Testis (tissue), 2 donors: ENCODE measurements around the gene MECR.
A peak's percentile ranks its signal among the peaks of the same experiment; 100 is the strongest.

Experiments
- POLR2A ChIP-seq: fragments of 450-650 bp; IDR thresholded peaks from one replicate; pipeline ENCODE4 v1.6.1; 2017; ENCODE audit warnings: antibody characterized with exemption, mild to moderate bottlenecking, moderate library complexity
- TF ChIP-seq, protein P1 (sequence below), 3 experiments: fragments of 450-650 bp in 2 of 3; fragments of 200-600 bp in 1 of 3; sonication (generic) in 1 of 3; IDR thresholded peaks; one replicate each; pipeline ENCODE4 v1.5.1; 2016 to 2019; ENCODE audit warnings: antibody characterized with exemption in 3 of 3, mild to moderate bottlenecking in 2 of 3, moderate library complexity in 1 of 3

DNA sequence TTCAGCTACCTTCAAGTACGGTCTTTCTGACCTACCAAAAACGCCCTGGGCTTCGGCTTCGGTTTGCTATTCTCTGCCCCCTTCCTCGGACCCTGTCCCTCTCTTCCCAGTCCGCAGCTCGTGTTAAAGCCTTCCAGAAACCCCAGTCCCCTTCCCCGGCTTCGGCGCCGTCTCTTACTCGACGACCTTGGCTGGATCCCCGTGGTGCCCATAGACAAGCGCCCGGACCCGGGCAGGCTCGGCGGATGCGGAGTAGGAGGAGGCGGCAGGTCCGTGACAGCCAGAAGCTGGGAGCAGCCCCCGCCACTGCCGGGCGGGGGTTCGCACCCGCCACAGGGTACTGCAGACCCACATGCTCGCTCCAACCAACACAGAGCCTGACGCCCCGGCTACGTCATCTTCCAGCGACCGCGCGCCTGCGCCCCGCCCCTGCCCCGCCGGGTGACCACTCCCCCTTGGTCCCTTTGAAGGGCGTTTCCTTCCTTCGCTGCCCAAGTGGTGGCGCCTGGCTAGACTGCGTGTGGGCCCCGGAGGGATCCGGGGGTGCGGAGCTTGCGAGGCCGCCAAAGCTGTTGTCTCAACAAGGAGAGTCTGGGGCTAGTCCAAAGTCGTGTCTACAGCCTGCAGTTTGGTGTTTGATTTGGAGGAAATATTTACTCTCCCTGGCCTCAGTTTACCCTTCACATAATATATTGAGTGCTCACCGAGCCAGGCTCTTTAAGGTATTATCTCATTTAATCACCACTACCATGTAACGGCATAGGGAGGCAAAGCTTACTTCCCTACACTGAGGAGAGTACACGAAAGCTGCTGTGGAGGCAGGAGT lies at the start of gene MECR:
- no peak for TF ChIP-seq POLR2A
- TF ChIP-seq, protein P1, sequence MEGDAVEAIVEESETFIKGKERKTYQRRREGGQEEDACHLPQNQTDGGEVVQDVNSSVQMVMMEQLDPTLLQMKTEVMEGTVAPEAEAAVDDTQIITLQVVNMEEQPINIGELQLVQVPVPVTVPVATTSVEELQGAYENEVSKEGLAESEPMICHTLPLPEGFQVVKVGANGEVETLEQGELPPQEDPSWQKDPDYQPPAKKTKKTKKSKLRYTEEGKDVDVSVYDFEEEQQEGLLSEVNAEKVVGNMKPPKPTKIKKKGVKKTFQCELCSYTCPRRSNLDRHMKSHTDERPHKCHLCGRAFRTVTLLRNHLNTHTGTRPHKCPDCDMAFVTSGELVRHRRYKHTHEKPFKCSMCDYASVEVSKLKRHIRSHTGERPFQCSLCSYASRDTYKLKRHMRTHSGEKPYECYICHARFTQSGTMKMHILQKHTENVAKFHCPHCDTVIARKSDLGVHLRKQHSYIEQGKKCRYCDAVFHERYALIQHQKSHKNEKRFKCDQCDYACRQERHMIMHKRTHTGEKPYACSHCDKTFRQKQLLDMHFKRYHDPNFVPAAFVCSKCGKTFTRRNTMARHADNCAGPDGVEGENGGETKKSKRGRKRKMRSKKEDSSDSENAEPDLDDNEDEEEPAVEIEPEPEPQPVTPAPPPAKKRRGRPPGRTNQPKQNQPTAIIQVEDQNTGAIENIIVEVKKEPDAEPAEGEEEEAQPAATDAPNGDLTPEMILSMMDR (IDR thresholded peaks at IDR 0.05) = peak in 1 of 3 experiments; percentile 23
